HepG2 (cell line): ENCODE results near the gene PPP4R1. TPM values are rescaled to one million over a fixed set of nuclear protein-coding genes. Genes with fewer than 3 reads are reported as not detected.

ENCODE experiments used
- CREB1 ChIP-seq, 2 experiments: fragments of 450-650 bp in 1 of 2; IDR thresholded peaks; 2 replicates each; pipeline ENCODE4 v1.6.1; 2016 to 2017; ENCODE audit warnings: control low read depth in 1 of 2, mild to moderate bottlenecking in 1 of 2, missing compliant biosample characterization in 1 of 2, missing genetic modification characterization in 1 of 2
- DMAP1 ChIP-seq: IDR thresholded peaks from 2 replicates; pipeline ENCODE4 v1.6.1; 2016
- EP300 ChIP-seq, 3 experiments: sonication (generic) in 1 of 3; formaldehyde crosslinking in 1 of 3; IDR thresholded peaks; 2 replicates each; pipeline versions ENCODE4 v1.5.1 to v1.6.1; 2011 to 2020; ENCODE audit warnings: low read depth in 2 of 3, low read length in 2 of 3, borderline replicate concordance in 1 of 3, improper control_type of control experiment in 1 of 3, mild to moderate bottlenecking in 1 of 3, missing genetic modification reagents in 1 of 3, moderate library complexity in 1 of 3
- HDAC1 ChIP-seq: sonication (generic); formaldehyde crosslinking; IDR thresholded peaks from 2 replicates; pipeline ENCODE4 v1.5.1; 2020; ENCODE audit warnings: mild to moderate bottlenecking, missing genetic modification reagents
- KDM1A ChIP-seq: IDR thresholded peaks from 2 replicates; pipeline ENCODE4 v1.6.1; 2016; ENCODE audit warnings: missing compliant biosample characterization
- MIER3 ChIP-seq: IDR thresholded peaks from 2 replicates; pipeline ENCODE4 v1.6.1; 2016; ENCODE audit warnings: missing compliant biosample characterization, borderline replicate concordance
- NPAS2 ChIP-seq: sonication (generic); formaldehyde crosslinking; IDR thresholded peaks from 2 replicates; pipeline ENCODE4 v1.8.0; 2022; ENCODE audit warnings: mild to moderate bottlenecking, missing genetic modification reagents, borderline replicate concordance
- PHF20 ChIP-seq: sonication (generic); formaldehyde crosslinking; IDR thresholded peaks from 2 replicates; pipeline ENCODE4 v1.5.0; 2020; ENCODE audit warnings: mild to moderate bottlenecking, missing genetic modification reagents
- SOX13 ChIP-seq, 3 experiments: fragments of 450-650 bp in 1 of 3; sonication (generic) in 1 of 3; formaldehyde crosslinking in 1 of 3; IDR thresholded peaks in 2 of 3; conservative IDR thresholded peaks in 1 of 3; 2 replicates each; pipeline versions ENCODE4 v1.5.0 to v1.6.1; 2016 to 2020; ENCODE audit warnings: antibody characterized with exemption in 1 of 3, mild to moderate bottlenecking in 1 of 3, missing compliant biosample characterization in 1 of 3, missing genetic modification reagents in 1 of 3, moderate library complexity in 1 of 3
- SSRP1 ChIP-seq: IDR thresholded peaks from 2 replicates; pipeline ENCODE4 v1.6.1; 2016; ENCODE audit warnings: control low read depth
- STAT5B ChIP-seq: sonication (generic); formaldehyde crosslinking; IDR thresholded peaks from 2 replicates; pipeline ENCODE4 v1.4.0; 2020; ENCODE audit warnings: missing genetic modification reagents
- TCF7L2 ChIP-seq: IDR thresholded peaks from 2 replicates; pipeline ENCODE4 v1.6.1; 2011; ENCODE audit warnings: mild to moderate bottlenecking, low read depth, low read length, moderate library complexity
- ZNF468 ChIP-seq: sonication (generic); formaldehyde crosslinking; IDR thresholded peaks from 2 replicates; pipeline ENCODE4 v1.8.0; 2022; ENCODE audit warnings: mild to moderate bottlenecking, moderate library complexity, missing genetic modification reagents
- ZNF484 ChIP-seq: sonication (generic); formaldehyde crosslinking; IDR thresholded peaks from 2 replicates; pipeline ENCODE4 v1.5.1; 2020; ENCODE audit warnings: mild to moderate bottlenecking, low read depth, missing genetic modification reagents, borderline replicate concordance
- ZNF83 ChIP-seq: sonication (generic); formaldehyde crosslinking; IDR thresholded peaks from 2 replicates; pipeline ENCODE4 v1.4.0; 2020; ENCODE audit warnings: missing genetic modification reagents, mild to moderate bottlenecking, borderline replicate concordance
- polyA plus RNA-seq, 8 experiments: library from polyadenylated mRNA; depleted of rRNA in 3 of 8; stranded (reverse) in 7 of 8; unstranded in 1 of 8; fragments of >200 nt; fragmentation: Illumina TruSeq in 4 of 8; extraction: Trizol in 4 of 8; gene quantifications; 2 replicates each; pipeline versions ENCODE4 v1.2.1 to v1.2.3, GENCODE V29; 2011 to 2016; ENCODE audit warnings: low read depth in 4 of 8, missing spikeins in 1 of 8, mixed read lengths in 1 of 8; ENCODE audit not compliant: insufficient read depth in 1 of 8
- total RNA-seq, 5 experiments: library from RNA; depleted of rRNA; stranded (reverse); fragments of >200 nt; fragmentation: Illumina TruSeq; extraction: Trizol; gene quantifications; 2 replicates each; pipeline ENCODE4 v1.2.3, GENCODE V29; 2016; ENCODE audit warnings: low read depth in 1 of 5
- TF ChIP-seq, protein P1 (sequence below): IDR thresholded peaks from 2 replicates; pipeline ENCODE4 v1.6.1; 2016; ENCODE audit warnings: low read depth, control low read depth
- TF ChIP-seq, protein P2 (sequence below): sonication (generic); formaldehyde crosslinking; IDR thresholded peaks from 2 replicates; pipeline ENCODE4 v1.5.1; 2020; ENCODE audit warnings: missing genetic modification reagents, mild to moderate bottlenecking, borderline replicate concordance
- TF ChIP-seq, protein P3 (sequence below): sonication (generic); formaldehyde crosslinking; IDR thresholded peaks from 2 replicates; pipeline ENCODE4 v1.4.0; 2020; ENCODE audit warnings: missing genetic modification reagents
- TF ChIP-seq, protein P4 (sequence below): sonication (generic); formaldehyde crosslinking; IDR thresholded peaks from 2 replicates; pipeline ENCODE4 v1.4.0; 2020; ENCODE audit warnings: missing genetic modification reagents

The PPP4R1 gene
- total and polyA plus RNA-seq, 2 of the 13 experiments (the other 11 are each of a cell fraction or from before 2014, with no cell fraction given) = 66.5 to 72.4 TPM

DNA sequence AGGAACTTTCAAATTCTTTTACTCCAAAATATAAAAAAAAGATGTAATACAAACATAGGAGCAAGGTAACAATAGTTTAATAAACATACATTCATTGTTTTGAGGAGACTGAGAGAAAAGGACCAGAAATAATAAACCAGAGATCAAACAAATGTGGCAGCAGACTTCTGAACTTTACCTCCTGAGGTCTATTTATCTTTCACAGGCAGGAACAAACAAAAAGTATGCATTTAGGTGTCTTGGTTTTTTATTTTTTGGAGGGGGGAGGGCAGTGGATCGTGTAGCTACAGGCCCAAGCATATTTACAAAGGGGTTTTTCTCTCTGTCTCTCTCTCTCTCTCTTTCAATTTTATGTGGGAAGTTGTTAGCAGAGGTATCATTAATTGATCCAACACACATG lies 5.6 kb downstream of the PPP4R1 start (continued):
- TF ChIP-seq EP300 (IDR thresholded peaks at IDR 0.05; ENCODE audit: low read depth in 2 of 2, low read length in 2 of 2) (peak in 1 of 2 experiments; percentile 88; a peak in 2 of 4 replicates), EP300 (CRISPR knock-in tag; IDR thresholded peaks at IDR 0.05; ENCODE audit: borderline replicate concordance) (peak; percentile 44; the same call in 1 of the 2 replicates), ZNF468 (no peak), ZNF83 (CRISPR knock-in tag) (no peak), ZNF484 (CRISPR knock-in tag) (no peak), MIER3 (peak; percentile 26; the same call in 1 of the 2 replicates), PHF20 (CRISPR knock-in tag) (no peak), SOX13 (IDR thresholded peaks at IDR 0.05) (peak; percentile 82; the same call in 1 of the 2 replicates), SOX13 (CRISPR knock-in tag; conservative IDR thresholded peaks at IDR 0.05 in 1 of 2, IDR thresholded peaks at IDR 0.05 in 1 of 2) (peak in 1 of 2 experiments; percentile 98; a peak in 2 of 4 replicates), TCF7L2 (peak; percentile 54; the same call in 1 of the 2 replicates), NPAS2 (no peak), KDM1A (no peak), STAT5B (CRISPR knock-in tag) (no peak), HDAC1 (peak; percentile 49), SSRP1 (CRISPR knock-in tag) (no peak), DMAP1 (no peak), CREB1 (IDR thresholded peaks at IDR 0.05) (no peak), CREB1 (CRISPR knock-in tag; IDR thresholded peaks at IDR 0.05) (peak; percentile 59)
- TF ChIP-seq, protein P1, sequence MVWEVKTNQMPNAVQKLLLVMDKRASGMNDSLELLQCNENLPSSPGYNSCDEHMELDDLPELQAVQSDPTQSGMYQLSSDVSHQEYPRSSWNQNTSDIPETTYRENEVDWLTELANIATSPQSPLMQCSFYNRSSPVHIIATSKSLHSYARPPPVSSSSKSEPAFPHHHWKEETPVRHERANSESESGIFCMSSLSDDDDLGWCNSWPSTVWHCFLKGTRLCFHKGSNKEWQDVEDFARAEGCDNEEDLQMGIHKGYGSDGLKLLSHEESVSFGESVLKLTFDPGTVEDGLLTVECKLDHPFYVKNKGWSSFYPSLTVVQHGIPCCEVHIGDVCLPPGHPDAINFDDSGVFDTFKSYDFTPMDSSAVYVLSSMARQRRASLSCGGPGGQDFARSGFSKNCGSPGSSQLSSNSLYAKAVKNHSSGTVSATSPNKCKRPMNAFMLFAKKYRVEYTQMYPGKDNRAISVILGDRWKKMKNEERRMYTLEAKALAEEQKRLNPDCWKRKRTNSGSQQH (CRISPR knock-in tag) = no peak
- TF ChIP-seq, protein P2, sequence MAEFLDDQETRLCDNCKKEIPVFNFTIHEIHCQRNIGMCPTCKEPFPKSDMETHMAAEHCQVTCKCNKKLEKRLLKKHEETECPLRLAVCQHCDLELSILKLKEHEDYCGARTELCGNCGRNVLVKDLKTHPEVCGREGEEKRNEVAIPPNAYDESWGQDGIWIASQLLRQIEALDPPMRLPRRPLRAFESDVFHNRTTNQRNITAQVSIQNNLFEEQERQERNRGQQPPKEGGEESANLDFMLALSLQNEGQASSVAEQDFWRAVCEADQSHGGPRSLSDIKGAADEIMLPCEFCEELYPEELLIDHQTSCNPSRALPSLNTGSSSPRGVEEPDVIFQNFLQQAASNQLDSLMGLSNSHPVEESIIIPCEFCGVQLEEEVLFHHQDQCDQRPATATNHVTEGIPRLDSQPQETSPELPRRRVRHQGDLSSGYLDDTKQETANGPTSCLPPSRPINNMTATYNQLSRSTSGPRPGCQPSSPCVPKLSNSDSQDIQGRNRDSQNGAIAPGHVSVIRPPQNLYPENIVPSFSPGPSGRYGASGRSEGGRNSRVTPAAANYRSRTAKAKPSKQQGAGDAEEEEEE (CRISPR knock-in tag) = no peak
- TF ChIP-seq, protein P3, sequence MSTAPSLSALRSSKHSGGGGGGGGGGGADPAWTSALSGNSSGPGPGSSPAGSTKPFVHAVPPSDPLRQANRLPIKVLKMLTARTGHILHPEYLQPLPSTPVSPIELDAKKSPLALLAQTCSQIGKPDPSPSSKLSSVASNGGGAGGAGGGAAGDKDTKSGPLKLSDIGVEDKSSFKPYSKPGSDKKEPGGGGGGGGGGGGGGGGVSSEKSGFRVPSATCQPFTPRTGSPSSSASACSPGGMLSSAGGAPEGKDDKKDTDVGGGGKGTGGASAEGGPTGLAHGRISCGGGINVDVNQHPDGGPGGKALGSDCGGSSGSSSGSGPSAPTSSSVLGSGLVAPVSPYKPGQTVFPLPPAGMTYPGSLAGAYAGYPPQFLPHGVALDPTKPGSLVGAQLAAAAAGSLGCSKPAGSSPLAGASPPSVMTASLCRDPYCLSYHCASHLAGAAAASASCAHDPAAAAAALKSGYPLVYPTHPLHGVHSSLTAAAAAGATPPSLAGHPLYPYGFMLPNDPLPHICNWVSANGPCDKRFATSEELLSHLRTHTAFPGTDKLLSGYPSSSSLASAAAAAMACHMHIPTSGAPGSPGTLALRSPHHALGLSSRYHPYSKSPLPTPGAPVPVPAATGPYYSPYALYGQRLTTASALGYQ (CRISPR knock-in tag) = peak; percentile 52; the same call in 1 of the 2 replicates
- TF ChIP-seq, protein P4, sequence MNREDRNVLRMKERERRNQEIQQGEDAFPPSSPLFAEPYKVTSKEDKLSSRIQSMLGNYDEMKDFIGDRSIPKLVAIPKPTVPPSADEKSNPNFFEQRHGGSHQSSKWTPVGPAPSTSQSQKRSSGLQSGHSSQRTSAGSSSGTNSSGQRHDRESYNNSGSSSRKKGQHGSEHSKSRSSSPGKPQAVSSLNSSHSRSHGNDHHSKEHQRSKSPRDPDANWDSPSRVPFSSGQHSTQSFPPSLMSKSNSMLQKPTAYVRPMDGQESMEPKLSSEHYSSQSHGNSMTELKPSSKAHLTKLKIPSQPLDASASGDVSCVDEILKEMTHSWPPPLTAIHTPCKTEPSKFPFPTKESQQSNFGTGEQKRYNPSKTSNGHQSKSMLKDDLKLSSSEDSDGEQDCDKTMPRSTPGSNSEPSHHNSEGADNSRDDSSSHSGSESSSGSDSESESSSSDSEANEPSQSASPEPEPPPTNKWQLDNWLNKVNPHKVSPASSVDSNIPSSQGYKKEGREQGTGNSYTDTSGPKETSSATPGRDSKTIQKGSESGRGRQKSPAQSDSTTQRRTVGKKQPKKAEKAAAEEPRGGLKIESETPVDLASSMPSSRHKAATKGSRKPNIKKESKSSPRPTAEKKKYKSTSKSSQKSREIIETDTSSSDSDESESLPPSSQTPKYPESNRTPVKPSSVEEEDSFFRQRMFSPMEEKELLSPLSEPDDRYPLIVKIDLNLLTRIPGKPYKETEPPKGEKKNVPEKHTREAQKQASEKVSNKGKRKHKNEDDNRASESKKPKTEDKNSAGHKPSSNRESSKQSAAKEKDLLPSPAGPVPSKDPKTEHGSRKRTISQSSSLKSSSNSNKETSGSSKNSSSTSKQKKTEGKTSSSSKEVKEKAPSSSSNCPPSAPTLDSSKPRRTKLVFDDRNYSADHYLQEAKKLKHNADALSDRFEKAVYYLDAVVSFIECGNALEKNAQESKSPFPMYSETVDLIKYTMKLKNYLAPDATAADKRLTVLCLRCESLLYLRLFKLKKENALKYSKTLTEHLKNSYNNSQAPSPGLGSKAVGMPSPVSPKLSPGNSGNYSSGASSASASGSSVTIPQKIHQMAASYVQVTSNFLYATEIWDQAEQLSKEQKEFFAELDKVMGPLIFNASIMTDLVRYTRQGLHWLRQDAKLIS = no peak
